NCI-H187 (cell line): ENCODE data around the gene CTNNA3.

Experiments
- DNase-seq, 2 experiments: peaks; one replicate each; lab custom pipeline; 2025; lab: John Stamatoyannopoulos, UW

The CTNNA3 gene

DNA sequence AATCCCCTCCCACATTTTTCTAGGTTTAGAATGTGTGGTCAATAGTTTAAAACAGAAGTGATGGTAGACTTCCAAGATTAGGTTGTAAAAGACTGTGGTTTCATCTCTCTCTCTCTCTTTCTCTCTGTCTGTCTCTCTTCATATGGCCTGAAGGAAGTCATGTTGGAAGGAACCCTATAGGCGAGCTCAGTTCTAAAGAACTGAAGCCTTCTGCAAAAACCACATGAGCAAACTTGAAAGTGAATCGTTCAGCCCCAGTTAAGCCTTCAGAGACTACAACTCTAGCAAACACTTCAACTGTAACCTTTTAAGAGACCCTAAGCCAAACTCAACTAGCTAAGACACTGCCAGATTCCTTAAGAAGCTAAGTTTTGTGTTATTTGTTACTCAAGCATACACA, 1477.7 kb downstream of the CTNNA3 start:
- no peak for DNase-seq

DNA sequence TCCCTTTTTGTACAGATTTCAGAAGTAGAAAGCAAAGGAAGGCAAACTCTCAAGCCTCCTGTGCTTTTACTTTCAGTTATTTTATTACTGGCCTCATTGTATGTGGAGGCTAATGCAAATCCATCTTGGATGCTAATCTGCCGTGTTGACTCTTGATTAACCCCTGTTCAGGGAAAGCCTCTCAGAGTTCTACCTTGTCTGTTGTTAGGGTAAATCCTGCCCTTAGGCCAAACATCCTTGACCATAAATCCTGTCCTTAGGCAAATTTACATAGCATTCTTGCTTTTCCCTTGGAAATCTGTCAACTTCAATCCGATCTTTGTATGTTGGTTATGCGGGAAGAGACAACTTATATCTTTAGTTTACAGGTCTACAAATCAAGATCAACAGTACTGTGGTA, 1480.1 kb downstream of the CTNNA3 start:
- no peak for DNase-seq

DNA sequence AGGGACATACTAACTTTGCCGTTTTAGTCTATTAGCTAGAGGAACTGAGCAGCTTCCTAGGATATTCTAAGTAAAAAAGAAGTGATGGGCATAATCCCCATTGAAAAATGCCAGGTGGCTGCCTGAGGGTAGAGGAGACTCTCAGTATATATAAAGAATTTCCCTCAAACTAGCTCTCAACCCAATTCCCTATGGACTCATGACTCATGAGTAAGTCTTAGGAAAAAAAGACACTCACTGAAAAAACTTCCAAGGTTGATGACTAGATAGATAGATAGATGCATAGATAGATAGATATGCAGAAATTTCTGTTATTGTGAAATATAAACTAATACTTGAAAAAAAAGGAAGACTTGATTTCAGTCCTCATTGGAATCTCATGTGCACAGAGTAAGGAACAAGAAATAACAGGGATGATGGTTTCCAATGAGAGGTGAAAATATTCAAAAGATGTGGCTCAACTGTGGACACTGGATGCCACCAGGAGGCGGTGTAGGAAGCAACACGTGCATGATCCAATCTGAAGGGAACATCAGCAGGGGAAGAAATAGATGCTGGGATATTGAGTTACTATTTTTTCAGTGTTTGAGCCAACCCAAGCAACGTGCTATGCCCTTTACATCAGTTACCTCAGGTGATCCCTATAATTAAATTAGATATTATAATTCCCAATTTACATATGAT, 1481.1 kb downstream of the CTNNA3 start:
- DNase-seq, result no peak

GRCh38 chr10:66209025-66209424, 1487.0 kb downstream of the CTNNA3 start:
- DNase-seq, result no peak

DNA sequence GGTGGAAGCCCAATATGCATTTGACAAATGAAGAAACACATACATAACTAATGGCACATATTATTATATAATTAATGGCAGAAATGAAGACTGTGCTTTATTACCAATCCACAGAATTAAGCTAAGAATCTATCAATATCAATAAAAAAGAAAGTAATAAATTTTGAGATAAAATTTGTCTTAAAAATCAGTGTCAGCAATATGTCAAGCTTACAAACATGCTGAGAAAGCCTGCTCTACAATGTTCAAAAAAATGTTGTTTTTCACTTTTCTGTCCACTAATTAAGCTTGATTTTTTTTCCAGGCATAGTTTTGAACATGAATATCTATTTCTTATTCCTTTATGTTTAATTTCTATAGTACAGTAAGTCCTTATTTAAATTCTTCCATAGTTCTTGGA, 1491.2 kb downstream of the CTNNA3 start:
- no peak for DNase-seq

DNA sequence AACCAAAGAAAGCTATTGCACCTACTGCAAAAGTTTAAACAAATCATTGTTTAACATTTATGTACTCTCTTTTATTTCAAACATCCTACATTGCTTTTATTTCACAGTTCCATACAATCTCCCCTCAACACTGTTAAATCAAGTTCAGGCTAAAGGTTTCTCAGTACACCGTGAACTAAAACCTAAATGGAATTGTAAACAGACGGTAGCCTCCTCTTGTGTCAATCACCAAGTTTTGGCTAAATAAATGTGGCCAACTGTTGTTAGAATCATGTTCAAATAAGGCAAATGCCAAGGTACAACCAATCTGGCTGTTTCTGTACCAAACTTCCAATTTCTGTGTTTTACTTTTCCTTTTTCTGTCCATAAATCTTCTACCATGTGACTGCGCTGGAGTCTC, 1493.9 kb downstream of the CTNNA3 start:
- no peak for DNase-seq

GRCh38 chr10:66192162-66192831, 1503.7 kb downstream of the CTNNA3 start:
- no peak for DNase-seq

DNA sequence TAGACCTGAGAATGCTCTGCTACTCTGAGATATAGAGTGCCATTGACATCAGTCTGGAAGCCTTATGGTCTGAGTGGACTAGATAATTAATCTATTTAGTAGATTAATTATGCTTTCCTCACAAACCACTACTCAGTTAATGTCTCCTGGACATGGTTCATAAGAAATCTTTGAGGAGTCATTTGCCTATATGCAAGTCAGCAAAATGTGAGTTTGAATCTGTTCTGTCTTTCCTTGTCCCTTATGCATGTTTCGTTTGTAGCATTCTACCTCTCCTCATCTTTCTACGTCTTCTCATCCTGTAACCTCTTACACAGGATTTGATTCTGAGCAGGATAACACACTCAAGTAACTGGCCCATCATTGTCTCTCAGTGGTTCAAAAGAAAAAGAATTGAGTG, 1505.6 kb downstream of the CTNNA3 start:
- DNase-seq, result no peak

GRCh38 chr10:66189271-66189670, 1506.7 kb downstream of the CTNNA3 start:
- DNase-seq, result no peak

GRCh38 chr10:66187053-66187733, 1508.8 kb downstream of the CTNNA3 start:
- DNase-seq, result no peak

GRCh38 chr10:66183028-66183427, 1513.0 kb downstream of the CTNNA3 start:
- no peak for DNase-seq

- DNase-seq, result no peak
Measured at GRCh38 chr10:66180581-66181318, 1515.2 kb downstream of the CTNNA3 start.

DNA sequence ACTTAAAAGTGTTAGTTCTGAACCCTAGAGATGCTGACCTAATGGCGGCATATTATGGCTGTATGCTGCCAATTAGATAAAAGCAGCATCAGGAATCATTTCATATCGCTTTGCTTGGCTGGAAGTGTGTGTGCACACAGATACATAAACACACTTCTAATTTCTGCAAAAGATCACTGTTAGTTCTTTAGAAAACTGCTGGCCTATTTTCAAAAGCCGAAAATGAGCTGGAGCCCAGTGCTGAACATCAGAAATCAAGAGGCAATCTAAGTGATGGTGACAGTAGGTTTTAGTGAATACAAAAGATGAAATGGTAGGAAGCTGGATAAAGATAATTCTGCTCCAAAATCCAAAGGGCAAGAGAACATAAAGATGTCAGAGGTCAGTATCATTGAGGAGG, 1516.0 kb downstream of the CTNNA3 start:
- DNase-seq, result no peak

DNA sequence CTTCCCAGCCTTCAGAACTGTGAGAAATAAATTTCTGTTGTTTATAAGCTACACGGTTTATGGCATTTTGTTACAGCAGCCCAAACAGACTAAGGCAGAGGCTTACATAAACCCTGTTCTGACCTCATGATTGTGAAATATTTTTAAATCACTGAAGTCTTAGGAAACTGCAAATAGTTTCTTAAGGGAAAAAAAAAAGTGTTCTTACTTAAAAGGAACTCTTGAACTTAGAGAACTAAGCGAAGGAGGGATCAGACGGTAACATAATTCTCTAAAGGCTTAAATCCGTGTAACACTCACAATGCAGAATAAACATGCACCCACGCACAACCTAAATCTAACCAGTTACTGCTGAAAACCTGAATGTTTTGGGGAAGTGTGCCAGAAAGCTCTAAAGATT, 1519.2 kb downstream of the CTNNA3 start:
- DNase-seq, result no peak

- no peak for DNase-seq
Measured at GRCh38 chr10:66167816-66168215, 1528.2 kb downstream of the CTNNA3 start.

- DNase-seq, result no peak
Measured at GRCh38 chr10:66162560-66163143, 1533.3 kb downstream of the CTNNA3 start.

- DNase-seq, result no peak
Measured at GRCh38 chr10:66151346-66151745, 1544.6 kb downstream of the CTNNA3 start.

DNA sequence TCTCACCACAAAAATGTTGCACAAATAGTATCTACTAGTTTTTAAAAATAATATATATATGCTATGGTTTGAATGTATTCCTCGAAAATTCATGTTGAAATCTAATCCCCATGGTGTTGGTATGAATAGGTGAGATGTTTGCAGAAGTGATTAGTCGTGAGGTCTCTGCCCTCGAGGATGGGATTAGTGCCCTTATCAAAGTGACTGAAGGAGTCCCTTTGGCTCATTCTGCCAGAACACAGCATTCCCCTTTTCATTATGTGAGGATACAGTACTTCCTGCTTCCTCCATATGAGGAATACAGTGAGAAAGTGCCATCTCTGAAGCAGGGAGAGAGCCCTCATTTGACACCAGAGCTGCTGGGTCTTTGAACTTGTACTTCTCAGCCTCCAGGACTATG, 1547.7 kb downstream of the CTNNA3 start:
- no peak for DNase-seq

- DNase-seq, result no peak
Measured at GRCh38 chr10:66144016-66144415, 1552.0 kb downstream of the CTNNA3 start.

DNA sequence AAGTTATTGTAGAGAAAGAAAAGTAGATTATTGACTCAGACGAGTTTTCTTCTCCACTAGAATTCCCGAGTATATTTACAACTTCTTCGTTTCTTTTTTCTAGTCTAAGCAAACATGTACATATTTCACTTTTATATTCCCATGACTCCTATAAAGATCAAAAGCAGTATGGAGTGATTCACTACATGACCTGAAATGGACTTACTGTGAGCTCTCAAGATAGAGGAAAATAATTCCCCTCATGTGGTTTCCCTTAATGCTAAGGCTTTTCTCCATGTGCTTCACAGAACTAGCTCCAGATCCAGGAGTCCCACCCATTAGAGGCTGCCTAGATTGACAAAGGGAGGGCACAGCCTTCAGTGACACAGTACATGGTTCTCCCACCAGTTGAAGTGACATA, 1593.2 kb downstream of the CTNNA3 start:
- DNase-seq, result no peak

GRCh38 chr10:66098595-66099480, 1597.2 kb downstream of the CTNNA3 start:
- no peak for DNase-seq
